ENCODE data around the gene PIGP. TPM values are rescaled to one million over a fixed set of nuclear protein-coding genes. Genes with fewer than 3 reads are reported as not detected.

Gene PIGP
- total and polyA plus RNA-seq, 9 of the 15 experiments (the other 6 are each of a cell fraction or from before 2014, with no cell fraction given) = 18.3 to 122 (median 35.6) TPM

GRCh38 chr21:37073417-37074196 lies 736 bp upstream of the PIGP start (continued):
- TF ChIP-seq PURB (CRISPR knock-in tag; IDR thresholded peaks at IDR 0.05; ENCODE audit: low read depth) = no peak
- 0 out of 2 replicates have a peak, but pooled peaks have one; percentile 31 for TF ChIP-seq CAMTA2 (CRISPR knock-in tag; conservative IDR thresholded peaks at IDR 0.05)
- TF ChIP-seq PRMT5 (CRISPR knock-in tag; IDR thresholded peaks at IDR 0.05) = no peak; the same call in 1 of the 2 replicates
- no peak for TF ChIP-seq KDM2B (CRISPR knock-in tag; IDR thresholded peaks at IDR 0.05)
- TF ChIP-seq ARID3A (IDR thresholded peaks at IDR 0.05; ENCODE audit: borderline replicate concordance, low read depth, low read length) = no peak
- no peak for TF ChIP-seq IRF1 (CRISPR knock-in tag; IDR thresholded peaks at IDR 0.05; ENCODE audit: borderline replicate concordance)
- TF ChIP-seq ZBTB12 (CRISPR knock-in tag; IDR thresholded peaks at IDR 0.05) = 0 out of 2 replicates have a peak, but pooled peaks have one; percentile 20
- peak; percentile 27; the same call in 1 of the 2 replicates for TF ChIP-seq PKNOX1 (IDR thresholded peaks at IDR 0.05)
- no peak for TF ChIP-seq ZNF717 (CRISPR knock-in tag; IDR thresholded peaks at IDR 0.05)
- no peak for TF ChIP-seq ZNF764 (CRISPR knock-in tag; IDR thresholded peaks at IDR 0.05; ENCODE audit: low read depth)
- no peak for TF ChIP-seq CBFB (CRISPR knock-in tag; IDR thresholded peaks at IDR 0.05)
- TF ChIP-seq MITF (IDR thresholded peaks at IDR 0.05) = no peak
- peak; percentile 2 to 83; a peak in 2 of 4 replicates for TF ChIP-seq SIN3A (IDR thresholded peaks at IDR 0.05; ENCODE audit: borderline replicate concordance in 2 of 2, control insufficient read depth in 1 of 2, low read depth in 2 of 2, low read length in 2 of 2)
- TF ChIP-seq SAFB2 (IDR thresholded peaks at IDR 0.05; ENCODE audit: borderline replicate concordance, low read depth, low read length, severe bottlenecking) = no peak
- no peak for TF ChIP-seq POLR3A (IDR thresholded peaks at IDR 0.05; ENCODE audit: borderline replicate concordance, extremely low read depth, insufficient read depth, insufficient read length)
- TF ChIP-seq SRSF9 (IDR thresholded peaks at IDR 0.05; ENCODE audit: borderline replicate concordance, low read depth, low read length) = no peak
- no peak for TF ChIP-seq ZNF253 (CRISPR knock-in tag; conservative IDR thresholded peaks at IDR 0.05)
- TF ChIP-seq PATZ1 (CRISPR knock-in tag; IDR thresholded peaks at IDR 0.05; ENCODE audit: borderline replicate concordance) = no peak

Measured in K562 (cell line).